Tibial nerve (tissue), 4 donors: Measurements from ENCODE around the gene NIT2.

ENCODE experiments used
- EP300 ChIP-seq, 2 donors: sonication (generic); formaldehyde crosslinking; IDR thresholded peaks; one replicate each; pipeline ENCODE4 v1.6.1; 2017; ENCODE audit warnings: antibody characterized with exemption in 2 of 2, mild to moderate bottlenecking in 1 of 2
- TF ChIP-seq, protein P1 (sequence below), 5 experiments: fragments of 200-600 bp in 3 of 5; fragments of 450-650 bp in 2 of 5; sonication (generic) in 3 of 5; IDR thresholded peaks; one replicate each; pipeline ENCODE4 v1.5.1; 2016 to 2019; ENCODE audit warnings: antibody characterized with exemption in 5 of 5, mild to moderate bottlenecking in 3 of 5, moderate library complexity in 2 of 5

DNA sequence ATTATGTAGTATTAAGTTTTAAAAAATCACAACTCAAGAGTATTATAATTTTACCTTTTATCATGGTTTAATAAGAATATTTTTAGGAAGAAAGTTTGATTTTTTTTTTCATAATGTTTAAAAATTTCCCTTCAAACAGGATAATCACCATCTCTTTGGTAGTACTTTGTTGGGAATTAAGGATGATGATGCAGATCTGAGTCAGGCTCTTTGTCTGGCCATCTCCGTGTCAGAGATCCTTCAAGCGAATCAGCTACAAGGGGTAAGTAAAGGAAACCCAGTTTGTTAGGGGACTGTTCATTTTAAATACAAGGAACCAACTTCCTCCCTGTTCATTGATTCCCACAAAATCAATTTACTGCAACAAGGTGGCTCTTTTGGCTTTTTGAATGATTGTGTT lies 36.8 kb upstream of the NIT2 start:
- TF ChIP-seq, protein P1, sequence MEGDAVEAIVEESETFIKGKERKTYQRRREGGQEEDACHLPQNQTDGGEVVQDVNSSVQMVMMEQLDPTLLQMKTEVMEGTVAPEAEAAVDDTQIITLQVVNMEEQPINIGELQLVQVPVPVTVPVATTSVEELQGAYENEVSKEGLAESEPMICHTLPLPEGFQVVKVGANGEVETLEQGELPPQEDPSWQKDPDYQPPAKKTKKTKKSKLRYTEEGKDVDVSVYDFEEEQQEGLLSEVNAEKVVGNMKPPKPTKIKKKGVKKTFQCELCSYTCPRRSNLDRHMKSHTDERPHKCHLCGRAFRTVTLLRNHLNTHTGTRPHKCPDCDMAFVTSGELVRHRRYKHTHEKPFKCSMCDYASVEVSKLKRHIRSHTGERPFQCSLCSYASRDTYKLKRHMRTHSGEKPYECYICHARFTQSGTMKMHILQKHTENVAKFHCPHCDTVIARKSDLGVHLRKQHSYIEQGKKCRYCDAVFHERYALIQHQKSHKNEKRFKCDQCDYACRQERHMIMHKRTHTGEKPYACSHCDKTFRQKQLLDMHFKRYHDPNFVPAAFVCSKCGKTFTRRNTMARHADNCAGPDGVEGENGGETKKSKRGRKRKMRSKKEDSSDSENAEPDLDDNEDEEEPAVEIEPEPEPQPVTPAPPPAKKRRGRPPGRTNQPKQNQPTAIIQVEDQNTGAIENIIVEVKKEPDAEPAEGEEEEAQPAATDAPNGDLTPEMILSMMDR (IDR thresholded peaks at IDR 0.05) = no peak
- TF ChIP-seq EP300 (IDR thresholded peaks at IDR 0.05) = no peak
